GM18873 (cell line): Measurements from ENCODE around the gene PLEKHN1.
"Not testable (repeated sequence)": the region's sequence is repeated elsewhere in the genome, so short reads cannot be mapped to it uniquely, and the experiment has no call there.

Source experiments
- ATAC-seq: cut with Tn5 transposase; IDR thresholded peaks from one replicate; pipeline ENCODE4 v1.9.1; 2021; ENCODE audit warnings: mild to moderate bottlenecking, moderate library complexity, moderate number of reproducible peaks; ENCODE audit not compliant: unreplicated experiment, low FRiP score

Gene PLEKHN1

DNA sequence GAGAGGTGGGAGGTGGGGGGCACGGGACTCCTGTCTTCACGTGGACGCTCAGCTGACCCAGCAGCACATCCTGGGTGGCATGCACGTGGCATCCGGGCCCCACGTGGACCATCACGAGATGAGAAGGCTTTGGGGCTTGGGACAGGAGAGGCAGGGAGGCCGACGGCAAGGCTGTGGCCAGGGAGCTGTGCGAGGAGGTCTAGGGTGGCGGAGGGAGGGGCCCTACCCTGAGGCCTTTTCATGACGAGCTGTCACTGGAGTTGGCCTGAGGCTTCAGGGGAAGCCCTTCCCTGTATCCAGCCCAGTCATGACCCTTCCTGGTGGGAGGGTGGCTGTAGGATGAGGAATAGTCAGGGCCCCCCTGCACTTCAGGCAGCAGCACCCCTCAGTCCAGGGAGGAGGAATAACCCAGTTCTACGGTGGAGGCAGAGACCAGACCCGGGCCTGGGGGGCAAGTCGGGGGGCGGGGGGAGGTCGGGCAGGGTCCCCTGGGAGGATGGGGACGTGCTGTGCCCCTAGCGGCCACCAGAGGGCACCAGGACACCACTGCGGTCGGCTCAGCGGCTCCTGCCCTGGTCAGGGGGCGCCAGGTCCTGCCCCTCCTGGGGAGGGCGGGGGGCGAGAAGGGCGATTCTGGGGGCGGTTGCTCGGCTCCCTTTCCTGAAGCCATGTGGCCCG lies 17.7 kb downstream of the PLEKHN1 start:
- ATAC-seq: no peak

DNA sequence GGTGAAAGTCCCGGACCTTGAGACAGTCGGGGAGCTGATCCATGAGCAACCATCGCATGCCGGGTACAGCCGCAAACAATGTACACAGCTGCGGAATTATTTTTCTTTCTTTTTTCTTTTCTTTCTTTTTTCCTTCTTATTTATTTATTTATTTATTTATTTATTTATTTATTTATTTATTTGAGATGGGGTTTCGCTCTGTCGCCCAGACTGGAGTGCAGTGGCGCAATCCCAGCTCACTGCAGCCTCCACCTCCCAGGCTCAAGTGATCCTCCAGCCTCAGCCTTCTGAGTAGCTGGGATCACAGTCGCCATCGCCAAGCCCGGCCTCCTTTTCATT lies 18.2 kb downstream of the PLEKHN1 start:
- ATAC-seq: no peak

DNA sequence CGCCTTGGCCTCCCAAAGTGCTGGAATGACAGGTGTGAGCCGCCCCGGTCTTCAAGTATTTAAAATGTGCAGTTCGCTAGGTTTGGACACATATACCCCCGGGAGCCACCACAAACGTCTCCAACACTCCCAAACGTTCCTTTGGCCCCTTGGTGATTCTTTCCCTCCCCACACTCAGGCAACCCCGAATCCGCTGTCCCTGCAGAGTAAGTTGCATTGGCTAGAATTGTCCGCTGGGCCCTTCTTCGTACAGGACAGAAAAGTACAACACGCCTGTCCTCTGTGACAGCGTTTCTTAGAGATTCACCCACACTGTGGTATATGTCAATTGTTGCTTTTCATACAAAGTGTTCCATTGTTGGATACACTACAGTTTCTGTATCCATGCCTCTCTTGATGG lies 18.8 kb downstream of the PLEKHN1 start:
- no peak for ATAC-seq

DNA sequence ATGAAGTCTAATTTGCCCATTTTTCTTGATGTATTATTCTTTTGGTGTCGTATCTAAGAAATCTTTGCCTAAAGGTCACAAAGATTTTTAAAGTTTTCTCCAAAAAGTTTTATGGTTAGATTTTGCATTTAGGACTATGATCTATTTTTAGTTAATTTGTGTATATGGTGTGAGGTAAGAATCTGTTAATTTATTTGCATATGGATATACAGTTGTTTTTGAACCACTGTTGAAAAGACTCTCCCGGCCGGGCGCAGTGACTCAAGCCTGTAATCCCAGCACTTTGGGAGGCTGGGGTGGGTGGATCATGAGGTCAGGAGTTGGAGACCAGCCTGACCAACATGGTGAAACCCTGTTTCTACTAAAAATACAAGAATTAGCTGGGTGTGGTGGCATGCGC lies 21.8 kb downstream of the PLEKHN1 start:
- not testable (repeated sequence) for ATAC-seq

DNA sequence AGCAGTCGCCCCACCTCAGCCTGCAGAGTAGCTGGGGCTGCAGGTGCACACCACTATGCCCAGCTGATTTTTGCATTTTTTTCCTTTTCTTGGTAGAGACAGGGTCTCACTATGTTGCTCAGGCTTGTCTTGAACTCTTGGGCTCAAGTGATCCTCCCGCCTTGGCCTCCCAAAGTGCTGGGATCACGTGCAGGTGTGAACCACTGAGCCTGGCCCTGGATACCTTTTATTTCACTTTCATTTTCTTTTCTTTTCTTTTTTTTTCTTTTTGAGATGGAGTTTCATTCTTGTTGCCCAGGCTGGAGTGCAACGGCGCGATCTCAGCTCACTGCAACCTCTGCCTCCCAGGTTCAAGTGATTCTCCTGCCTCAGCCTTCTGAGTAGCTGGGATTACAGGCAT lies 25.0 kb downstream of the PLEKHN1 start:
- not testable (repeated sequence) for ATAC-seq

DNA sequence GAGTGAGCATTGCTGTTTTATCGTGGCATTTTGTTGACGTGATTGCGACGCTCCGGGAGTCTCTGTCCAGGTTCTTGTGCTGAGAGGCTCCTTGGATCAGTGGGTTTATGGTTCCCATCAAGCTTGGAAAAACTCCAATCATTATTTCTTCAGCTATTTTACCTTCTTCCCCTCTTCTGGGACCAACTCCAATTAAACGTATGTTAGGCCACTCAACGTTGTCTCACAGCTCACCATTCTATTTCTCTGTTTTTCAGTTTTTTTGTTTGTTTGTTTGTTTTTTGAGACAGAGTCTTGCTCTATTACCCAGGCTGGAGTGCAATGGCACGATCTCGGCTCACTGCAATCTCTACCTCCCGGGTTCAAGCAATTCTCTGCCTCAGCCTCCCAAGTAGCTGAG lies 25.6 kb downstream of the PLEKHN1 start:
- no peak for ATAC-seq

DNA sequence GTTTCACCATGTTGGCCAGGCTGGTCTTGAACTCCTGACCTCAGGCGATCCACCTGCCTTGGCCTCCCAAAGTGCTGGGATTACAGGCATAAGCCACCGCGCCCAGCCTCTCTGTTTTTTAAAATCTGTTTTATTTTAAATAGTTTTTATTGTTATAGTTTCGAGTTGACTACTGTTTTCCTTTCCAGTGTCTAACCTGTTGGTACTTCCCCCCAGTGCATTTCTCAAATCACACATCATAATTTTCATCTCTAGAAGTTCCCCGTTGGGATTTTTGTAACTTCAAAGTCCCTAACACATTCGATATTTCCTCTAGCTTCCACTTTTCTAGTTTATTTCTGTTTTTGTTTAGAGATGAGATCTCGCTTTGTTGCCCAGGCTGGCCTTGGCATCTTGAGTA lies 26.1 kb downstream of the PLEKHN1 start:
- no peak for ATAC-seq

DNA sequence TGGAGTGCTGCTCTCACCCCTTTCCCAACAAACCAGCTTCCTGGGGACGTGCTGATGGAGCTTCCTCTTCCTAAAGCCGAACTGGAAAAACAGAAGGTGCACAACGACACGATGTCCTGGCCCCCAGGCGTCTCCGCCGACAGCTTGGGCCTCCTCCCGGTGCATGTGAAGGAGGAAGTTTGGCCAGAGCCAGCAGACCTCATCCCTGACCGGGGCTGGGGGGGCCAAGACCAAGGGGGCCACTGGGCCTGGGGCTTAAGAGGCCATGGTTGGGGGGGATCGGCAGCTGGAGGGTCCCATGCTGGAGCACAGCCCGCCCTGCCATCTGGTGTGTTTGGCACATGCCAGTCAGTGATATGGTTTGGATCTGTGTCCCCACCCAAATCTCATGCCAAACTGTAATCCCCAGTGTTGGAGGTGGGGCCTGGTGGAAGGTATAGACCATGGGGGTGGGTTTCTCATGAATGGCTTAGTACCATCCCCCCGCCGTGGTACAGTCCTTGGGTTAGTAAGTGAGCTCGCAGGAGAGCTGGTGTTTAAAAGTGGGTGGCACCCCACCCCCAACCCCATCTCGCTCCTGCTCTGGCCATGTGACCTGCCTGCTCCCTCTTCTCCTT lies 27.2 kb downstream of the PLEKHN1 start:
- ATAC-seq: no peak

DNA sequence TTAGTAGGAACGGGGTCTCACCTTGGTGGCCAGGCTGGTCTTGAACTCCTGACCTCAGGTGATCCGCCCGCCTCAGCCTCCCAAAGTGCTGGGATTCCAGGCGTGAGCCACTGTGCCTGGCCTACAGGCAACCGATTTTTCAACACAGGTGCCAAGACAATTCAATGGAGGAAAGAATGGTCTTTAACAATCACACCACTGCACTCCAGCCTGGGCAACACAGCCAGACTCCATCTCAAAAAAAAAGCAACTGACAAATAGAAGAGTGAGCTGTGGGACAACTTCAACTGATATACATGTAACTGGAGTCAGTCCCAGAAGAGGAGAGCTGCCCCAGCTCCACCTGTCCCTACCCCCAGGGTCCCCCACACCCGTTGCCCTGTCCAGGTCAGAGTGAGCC lies 28.3 kb downstream of the PLEKHN1 start:
- ATAC-seq: not testable (repeated sequence)

DNA sequence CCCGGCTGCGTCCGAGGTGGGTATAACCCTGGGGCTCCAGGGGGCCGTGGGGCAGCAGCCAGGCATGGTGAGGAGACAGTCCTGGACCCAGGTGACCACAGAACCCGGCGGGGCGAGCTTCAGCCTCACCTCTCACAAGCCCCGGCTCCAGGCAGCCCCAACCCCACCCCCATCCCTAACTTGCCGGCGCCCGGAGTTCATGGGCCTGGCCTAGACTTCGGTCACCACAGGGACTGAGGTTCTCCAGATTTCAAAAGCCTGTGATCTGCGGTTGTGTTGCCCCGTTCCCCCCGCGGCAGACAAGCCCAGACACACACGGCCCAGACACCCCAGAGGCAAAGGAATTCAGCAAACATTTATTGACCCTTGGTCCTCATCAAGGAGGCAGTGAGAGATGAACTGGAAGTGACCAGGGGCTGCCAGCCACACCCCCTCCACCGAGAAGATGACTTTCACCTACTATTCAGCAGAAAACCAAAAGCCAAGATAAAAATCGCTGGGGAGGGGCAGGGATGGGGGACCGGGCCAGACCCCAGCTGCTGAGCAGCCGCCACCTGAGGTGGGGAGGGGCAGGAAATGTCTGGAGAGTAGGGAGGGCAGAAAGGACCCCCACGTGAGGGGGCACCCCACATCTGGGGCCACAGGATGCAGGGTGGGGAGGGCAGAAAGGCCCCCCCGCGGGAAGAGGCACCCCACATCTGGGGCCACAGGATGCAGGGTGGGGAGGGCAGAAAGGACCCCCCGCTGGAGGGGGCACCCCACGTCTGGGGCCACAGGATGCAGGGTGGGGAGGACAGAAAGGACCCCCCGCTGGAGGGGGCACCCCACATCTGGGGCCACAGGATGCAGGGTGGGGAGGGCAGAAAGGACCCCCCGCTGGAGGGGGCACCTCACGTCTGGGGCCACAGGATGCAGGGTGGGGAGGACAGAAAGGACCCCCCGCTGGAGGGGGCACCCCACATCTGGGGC lies 29.7 kb downstream of the PLEKHN1 start:
- no peak for ATAC-seq

DNA sequence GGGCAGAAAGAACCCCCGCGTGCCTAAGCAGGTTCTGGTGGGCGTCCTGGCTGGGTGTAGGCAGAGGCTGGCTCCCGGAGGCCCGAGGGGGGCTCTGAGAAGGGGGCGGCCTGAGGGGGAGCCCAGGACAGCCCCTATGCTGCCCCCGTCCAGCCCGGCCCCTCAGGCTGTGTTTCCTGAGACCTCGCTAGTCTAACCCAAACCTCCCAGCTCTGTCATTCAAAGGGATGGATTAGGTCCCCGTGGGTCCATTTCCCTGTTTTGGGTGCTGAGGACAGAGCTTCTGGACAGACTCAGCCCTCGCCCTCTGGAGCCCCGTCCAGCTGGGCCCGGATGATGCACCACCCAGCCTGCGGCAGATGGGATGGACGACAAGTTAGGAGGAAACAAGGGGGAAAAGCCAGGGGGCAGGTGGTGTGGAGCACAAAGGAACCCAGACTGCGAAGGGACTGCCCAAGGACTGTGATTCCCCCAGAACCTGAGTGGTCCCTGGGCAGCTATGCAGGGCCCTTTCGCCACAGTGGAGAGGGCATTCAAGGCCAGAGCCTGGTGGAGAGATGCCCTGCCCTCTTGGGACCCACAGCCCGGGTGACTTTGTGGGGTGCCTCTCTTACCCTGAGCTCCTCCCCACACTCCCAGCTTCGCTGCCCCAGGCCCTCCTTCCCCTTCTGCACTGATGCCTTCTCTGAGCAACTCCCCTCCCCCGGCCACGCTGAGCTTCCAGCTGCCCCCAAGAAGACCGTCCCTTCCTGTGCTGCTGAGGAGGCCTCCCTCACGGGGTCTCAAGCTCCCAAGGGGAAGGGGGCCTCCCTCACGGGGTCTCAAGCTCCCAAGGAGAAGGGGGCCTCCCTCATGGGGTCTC lies 30.8 kb downstream of the PLEKHN1 start:
- ATAC-seq: no peak

DNA sequence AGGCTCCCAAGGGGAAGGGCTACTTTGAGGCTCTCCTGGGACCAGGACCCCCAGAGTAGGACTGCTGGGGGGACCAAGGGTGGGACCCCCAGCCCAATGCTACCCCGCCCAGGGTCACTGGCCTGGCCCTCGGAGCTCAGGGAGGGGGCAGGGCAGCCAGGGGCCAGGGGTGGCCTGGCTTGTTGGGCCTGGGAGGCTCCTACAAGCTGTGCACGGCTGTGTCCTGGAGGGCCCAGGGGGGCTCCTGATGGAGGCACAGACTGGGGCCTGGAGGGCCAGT lies 31.4 kb downstream of the PLEKHN1 start:
- no peak for ATAC-seq

DNA sequence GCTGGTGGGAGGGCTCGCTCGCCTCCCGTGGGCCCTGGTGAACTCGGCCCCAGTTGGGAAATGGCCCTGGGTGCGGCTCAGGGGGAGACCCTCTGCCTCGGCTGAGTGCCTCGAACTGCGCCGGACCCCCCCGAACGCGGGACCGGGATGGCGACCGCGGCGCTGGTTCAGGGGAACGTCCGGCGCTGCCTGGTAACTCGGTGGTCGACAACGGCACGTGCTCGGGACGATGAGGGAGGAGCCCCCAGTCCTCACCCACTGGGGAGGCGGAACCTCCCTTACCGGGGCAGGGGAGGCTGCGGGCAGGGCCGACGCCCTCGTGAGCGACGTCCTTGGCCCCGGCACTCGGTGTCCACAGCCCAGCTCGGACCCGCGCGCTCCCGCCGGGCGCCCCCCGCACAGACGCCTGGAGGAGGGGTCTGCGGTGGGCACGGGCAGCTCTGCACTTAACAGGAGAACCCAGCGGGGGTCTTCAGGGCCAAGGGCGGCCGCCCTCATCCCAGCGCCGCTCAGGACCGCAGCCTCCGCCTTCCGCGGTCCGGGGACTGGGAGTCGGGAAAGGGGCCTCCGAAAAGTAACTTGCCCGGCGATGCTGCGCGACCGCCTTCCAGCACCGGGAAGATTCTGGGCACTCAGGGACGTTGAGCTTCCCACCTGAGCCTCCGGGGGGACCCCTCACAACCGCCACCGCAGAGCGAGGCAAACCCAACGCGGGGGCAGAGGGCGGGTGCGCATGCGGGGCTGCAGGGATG lies 31.9 kb downstream of the PLEKHN1 start:
- ATAC-seq: no peak

DNA sequence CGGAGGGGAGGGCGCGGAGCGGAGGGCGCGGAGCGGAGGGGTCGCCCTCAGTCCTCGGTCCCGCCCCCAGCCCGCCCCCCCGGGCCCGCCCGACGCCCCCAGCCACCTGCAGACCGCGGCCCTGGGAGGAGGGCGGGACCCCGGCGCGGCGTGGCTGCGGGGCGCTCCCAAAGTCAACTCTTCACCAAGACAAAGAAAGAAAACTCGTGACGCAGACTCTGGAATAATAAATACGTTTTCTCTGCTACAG lies 32.4 kb downstream of the PLEKHN1 start:
- no peak for ATAC-seq

DNA sequence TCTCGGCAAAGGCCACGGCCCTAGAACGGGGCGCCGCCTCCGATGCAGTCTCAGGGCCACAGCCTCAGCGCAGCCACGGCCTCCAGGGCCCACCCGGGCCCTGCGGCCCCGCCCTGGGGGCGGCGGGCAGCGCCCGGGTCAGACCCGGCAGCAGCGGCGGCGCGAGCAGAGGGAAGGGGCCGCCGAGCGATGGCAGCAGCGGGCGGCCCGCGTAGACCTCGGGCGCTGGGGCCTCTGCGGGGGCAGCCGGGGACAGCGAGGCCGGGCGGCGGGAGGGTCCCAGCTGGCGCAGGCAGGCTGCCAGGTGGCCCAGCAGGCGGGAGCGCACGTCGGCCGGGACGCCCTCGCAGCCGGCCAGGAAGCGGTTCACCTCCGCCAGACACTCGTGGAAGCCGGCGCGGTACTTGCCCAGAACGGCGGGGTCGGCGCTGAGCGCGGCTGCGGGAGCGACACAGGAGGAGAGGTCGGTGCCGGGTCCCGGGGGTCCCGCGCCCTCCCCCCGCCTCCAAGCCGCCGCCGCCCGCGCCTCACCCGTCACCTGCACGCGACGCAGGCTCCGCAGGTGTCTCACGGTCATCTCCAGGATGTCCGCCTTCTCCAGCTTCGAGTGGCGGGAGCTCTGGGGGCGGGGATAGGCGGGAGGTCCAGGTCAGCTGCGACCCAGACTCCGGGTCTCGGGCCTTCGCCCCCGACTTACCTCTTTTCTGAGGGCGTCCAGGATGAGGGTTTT lies 32.9 kb downstream of the PLEKHN1 start:
- no peak for ATAC-seq

DNA sequence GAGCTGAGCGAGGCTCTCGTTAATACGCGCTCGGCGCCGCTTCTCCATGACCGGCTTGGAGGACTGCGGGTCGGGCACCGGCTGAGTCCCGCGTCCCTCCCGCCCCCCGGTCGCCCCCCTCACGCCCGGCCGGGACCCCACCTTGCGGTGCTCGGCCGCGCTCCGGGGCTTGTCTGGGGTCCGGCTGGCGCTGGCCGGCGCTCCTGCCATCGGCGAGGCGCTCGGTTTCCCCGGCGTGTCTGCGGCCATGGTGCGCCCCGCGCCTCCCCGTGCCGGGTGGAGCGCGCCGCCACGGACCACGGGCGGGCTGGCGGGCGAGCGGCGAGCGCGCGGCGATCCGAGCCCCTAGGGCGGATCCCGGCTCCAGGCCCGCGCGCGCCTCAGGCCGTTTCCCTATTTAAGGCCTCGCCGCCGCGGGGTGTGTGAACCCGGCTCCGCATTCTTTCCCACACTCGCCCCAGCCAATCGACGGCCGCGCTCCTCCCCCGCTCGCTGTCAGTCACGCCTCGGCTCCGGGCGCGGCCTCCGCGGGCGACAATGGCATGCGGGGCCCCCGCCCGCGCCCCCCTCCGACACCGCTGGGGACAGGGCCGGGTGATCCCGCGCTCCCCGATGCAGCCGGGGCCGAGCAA lies 33.6 kb downstream of the PLEKHN1 start, which contains the start of gene HES4:
TSS of gene HES4 (minus strand) at position 373 of the 632 bp plus-strand sequence. CDS start at position 249, 124 bp downstream.
- no peak for ATAC-seq

DNA sequence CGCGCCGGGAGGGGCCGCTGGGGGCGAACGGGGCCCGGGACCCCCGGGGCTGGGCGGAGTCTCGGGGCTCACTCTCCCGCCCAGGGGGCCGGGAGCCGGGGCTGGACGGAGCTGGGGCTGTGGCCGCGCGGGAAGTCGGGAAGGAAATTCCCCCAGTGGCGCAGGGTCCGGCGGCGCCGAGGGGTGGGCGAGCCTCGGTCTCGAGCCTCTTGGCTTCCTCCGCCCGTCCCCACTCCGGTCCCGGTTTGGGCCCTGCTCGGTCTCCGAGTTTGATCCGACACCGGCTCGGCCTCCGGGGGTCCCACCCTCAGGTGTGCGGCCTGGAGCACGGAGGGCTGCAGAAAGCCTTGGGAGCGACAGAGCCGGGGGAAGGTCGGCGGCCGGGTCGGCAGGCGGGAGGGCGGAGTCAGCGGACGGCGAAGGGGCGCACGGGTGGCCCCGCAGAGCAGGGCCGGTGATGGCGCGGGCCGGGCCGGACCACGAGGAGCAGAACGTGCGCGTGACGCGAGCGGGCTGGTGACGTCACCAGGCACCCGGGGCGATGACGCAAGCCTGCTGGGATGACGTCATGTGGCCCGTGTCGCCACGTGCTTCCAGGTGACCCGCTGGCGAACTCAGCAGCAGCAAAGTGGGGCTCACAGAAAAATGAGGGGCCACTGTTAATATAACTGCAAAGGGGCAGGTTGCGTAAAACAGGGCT lies 34.2 kb downstream of the PLEKHN1 start:
- no peak for ATAC-seq

DNA sequence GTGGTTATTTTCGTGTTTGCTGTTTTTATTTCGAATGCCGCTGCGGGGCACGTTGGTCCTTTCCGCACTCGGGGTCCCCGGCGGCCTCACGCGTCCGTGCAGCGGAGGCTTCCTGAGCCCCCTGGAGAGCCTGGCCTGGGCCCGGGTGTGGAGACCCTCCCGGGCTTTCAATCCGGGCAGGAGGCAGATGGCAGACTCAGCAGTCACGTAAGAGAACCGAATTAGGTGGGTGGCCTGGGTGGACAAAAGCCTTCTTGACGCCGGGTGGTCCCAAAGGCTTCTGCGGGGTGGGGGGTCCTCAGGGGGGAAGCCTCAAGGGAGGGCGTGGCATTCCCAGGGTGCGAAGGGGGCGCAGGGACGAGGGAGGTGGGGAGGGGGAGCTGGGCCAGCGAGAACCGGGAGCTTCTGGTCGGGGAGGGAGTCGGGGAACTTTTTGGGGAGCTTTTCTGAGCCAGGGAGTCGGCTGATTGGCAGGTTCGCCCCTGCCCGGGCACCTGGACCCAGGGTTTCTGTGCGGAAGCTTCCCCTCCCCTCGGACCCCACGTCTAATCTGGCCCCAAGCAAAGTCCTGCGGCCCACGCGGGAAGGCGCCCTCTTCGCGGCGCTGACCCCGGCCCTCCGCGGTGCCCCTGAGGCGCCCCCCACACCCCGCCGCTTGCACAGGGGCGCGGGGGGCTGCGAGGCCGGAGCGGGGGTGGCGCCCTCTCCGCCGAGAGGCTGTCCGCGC lies 34.9 kb downstream of the PLEKHN1 start:
- no peak for ATAC-seq
